ENCODE measurements around the gene CGREF1.
A peak's percentile ranks its signal among the peaks of the same experiment; 100 is the strongest.

The CGREF1 gene, protein sequence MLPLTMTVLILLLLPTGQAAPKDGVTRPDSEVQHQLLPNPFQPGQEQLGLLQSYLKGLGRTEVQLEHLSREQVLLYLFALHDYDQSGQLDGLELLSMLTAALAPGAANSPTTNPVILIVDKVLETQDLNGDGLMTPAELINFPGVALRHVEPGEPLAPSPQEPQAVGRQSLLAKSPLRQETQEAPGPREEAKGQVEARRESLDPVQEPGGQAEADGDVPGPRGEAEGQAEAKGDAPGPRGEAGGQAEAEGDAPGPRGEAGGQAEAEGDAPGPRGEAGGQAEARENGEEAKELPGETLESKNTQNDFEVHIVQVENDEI

DNA sequence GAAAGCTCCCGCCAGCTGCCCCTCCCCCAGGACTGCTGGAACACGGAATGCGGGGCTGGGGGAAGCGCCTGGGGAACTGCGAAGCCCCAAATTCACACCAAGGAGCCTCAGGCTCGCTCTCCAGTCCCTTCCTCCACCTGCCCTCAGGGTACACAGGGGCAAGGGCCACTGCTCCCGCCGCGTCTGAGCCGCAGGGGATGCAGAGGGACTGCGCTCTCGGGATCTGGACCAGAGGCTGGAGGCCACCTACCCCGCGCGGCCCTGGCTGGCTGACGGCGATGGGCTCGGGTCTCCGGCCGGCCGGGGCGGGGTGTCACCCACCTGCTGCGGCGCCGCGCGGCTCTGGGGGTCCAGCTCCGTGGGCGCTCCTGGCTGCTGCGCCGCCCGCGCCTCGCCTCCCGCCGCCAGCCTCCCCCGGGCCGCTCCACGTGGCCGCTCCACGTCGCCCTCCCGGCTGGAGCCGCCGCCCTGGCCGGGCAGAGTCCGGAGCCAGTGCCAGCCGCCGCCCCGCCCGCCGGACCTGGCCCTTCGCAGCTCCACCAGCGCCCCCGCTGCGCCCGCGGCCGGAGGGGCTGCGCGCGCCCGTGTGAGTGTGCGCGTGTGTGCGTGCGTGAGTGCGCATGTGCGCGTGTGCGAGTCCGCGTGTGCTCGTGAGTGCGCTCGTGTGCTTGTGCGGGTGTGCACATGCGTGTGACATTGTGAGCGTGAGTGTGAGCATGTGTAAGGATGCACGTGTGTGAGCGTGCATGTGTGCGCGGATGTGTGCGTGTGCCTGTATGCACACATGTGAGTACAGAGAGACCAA lies at the start of gene CGREF1:
TSS of gene CGREF1 (minus strand) at position 604 of the 805 bp plus-strand sequence. CDS start 14,762 bp downstream, outside the sequence.
- DNase-seq = peak; percentile 62

DNA sequence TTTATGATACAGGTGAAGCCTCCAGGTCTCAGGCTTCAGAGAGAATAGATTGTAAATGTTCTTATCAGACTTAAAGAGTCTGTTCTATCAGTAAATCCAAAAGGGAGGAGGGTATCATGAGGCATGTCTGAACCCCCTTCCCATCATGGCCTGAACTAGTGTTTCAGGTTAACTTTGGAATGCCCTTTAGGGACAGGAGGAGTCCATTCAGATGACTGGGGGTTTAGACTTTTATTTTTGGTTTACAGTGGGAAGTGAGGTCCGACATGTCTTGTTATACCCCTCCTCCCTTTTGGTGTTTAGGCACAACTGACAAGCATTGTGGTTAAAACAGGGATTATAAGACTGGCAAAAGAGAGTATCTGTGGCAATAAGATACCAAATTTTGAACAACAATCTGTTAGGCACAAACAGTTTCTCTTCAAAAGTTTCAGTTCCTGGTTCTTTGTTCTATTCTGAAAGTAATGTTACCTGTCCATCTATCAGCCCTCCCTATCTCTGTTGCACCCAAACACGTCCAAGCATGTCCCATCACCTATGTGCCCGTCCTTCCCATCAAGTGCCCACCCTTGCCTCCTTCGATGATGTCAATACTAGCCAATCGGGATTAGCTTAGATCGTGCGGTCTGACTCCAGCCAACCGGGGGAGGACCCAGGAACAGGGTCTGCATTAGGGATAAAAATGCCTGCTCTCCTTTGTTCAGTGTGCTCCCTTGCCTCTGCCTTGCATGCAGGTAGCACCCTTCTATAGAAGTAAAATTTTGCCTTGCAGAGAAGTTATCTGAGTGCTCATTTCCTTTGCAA lies 46.2 kb upstream of the CGREF1 start:
- no peak for DNase-seq

DNA sequence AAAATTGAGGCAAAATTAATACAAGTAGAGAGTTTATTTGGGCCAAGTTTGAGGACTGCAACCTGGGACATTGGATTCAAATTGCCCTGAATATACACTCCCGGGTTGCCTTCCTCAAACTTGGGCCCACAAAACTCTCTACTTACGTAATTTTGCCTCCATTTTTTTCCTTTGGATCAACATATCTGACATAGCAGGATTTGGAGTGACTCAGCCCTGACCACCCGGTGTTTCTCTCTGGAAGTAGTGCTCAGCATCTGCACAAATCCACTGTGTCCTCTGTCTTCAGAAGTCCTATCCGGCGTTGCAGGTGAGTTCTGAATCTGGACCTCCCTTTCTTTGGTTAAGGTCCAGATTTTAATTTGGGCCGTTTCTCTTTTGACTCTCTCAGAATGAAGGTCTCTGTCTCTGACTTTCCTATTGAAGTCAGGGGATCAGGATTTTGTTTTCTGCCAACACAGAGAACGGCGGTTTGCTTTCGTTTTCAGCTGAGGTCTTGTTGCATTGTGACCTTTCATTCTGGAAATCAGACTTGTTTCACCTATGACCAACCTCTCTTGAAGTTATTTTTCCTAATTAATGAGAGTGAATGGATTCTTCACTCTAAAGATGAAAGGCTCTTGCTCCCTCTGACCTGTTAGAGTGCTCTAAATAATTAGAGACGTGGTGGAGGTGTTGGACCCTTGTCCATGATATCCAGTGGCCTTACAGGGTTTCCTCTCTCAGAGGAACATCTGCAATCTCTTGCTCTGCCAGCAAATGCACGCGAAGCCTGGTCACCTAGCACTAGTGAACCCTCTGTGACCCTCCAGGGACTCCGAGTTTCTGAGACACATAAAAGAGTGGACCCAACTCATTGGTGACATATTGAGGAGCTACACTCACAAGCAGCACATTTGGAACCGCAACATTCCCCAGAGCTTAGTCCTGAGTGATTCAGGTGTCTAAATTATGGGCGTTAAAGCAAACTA lies 43.5 kb upstream of the CGREF1 start:
- DNase-seq = no peak

DNA sequence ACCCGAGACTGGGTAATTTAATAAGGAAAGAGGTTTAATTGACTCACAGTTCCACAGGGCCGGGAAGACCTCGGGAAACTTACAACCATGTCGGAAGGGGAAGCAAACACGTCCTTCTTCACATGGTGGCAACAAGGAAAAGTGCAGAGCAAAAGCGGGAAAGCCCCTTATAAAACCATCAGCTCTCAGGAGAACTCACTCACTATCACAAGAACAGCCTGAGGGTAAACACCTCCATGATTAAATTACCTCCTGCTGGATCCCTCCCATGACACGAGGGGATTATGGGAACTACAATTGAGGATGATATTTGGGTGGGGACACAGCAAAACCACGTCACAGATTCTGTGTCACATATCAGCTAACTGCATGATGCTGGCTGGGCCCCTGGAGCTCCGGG lies 41.3 kb upstream of the CGREF1 start:
- DNase-seq = no peak

DNA sequence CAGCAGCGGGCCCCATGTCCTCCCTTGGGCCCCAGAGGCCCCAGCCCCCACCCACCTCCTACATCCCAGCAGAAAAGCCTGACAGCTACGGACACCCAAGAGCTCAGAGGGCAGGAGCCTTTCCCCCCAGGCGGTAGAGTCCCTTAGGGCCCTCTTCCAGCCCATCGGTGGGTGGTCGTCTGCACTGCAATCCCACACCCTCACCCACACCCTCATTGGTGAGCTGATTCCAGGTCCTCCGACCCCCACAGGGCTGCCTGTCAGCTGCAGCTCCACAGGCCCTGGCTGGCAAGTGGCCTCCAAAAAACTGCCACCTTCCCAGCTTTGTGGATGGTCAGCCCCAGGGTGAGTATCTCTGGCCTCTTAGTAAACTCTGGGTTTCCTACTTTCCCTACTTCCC lies 40.3 kb upstream of the CGREF1 start:
- DNase-seq = no peak

DNA sequence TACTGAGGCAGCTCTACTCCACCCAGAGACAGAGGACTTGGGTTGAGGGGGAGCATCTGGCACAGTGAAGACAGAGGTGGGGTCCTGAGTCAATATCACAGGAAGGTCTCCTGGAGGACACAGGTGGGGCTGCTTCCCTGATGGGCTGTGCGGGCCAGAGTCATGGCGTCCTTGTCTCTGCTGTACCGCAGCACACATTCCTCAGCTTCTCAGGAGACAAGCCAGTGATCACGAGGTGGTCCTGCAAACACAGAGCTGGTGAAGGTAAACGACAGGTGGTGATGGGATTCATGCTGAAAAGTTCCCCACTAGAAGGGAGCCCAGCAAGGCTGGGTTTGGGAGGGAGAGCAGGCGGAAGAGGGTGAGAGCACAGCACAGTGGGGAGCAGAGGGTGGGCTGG lies 39.5 kb upstream of the CGREF1 start:
- no peak for DNase-seq

DNA sequence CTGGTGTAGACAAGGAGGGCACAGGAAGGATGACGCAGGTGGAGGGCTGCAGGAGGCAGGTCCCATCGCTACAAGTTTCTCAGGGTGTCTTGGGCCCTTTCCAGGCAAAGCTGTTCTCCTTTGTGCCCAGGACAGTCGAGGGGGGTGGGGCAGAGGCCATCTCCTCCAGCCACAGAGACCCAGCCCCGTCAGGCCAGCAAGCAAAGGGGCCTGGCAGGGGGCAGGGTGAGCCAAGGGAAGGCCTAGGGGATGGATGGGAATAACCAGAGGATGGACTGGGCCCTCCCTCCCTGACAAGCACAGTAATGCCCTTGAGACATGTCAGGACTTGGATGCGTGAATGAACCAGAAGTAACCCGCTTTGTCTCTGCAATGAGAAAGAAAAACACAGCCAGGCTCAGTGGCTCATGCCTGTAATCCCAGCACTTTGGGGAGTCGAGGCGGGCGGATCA lies 36.2 kb upstream of the CGREF1 start:
- DNase-seq = peak; percentile 12

DNA sequence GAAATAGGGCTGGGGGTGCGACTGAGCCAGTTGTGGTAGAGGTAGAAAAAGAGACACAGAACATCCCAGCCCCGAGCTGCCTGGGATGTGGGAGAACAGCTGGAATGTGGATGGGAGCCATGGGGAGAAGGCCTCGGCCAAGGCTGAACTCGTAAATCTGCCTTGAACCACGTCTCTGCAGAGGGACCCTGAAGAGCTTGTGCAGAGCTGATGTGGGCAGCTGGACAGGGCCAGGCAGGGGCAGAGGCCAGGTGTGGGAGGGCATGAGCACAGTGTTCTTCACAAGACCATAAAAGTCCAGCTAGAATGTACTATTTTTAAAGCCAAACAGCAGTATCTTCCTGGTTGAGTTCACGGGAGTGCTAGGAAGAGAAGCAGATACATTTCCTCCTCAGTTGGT lies 35.6 kb upstream of the CGREF1 start:
- DNase-seq = no peak

DNA sequence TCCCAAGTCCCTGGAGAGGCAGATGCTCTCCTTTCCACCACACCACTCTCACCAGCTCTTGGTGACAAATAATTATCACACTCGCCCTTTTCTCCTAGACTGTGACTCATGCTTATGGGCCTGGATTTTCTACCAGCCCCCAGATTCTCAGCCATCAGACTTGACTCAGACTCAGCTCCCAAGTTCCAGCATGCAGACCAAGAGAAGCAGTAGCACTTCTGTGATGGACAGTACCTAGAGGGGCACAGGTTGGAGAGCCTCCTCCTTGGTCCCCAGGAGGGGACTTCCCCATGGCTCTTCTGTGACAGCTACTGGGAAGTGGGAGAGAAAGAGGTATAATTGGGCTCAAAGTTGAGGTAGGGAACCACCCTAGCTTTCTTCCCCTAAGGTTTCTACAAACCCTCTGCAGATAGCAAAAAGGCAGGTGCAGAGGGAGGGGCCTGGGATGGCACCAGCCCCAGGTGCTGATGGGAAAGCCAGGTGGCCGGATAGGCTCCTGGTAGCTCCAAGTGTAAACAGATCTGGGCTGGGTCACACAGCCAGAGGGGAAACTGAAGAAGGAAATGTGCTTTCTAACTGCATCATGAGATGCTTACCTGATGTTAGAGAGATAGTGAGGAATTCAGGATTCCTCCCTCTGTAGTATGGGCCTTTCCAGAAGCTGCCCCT lies 34.0 kb upstream of the CGREF1 start:
- DNase-seq = no peak

DNA sequence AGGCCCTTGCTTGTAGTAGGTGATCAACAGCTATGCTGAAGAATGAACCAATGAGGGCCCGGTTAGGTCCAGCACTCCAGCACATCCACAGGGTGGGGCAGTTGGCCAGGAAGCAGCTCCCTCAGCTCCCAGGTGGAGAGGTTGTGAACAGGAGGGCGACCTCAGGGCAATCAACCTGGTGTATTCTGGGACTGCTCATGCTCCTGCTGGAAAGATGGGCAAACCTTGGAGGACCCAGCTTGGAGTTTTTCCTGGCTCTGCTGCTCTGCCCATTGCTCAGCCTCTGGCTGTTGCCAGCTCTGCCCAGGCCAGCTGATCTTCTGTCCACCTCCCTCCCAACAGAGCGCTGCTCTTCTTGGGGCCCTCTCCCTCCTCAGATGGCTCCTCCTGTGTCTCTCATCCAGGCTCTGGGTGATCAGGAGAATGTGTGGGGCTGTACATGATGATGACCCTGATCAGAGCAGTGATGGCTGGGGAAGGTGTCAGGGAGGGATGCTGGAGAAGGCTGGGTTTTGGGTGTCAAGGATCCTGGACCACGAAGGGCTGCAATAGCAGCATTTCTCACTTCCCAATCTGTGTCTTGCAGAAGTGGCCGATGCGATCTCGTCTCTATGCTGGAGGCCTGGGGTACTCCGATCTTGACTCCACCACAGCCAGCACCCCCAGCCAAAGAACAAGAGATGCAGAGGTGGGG lies 33.3 kb upstream of the CGREF1 start:
- DNase-seq = no peak

DNA sequence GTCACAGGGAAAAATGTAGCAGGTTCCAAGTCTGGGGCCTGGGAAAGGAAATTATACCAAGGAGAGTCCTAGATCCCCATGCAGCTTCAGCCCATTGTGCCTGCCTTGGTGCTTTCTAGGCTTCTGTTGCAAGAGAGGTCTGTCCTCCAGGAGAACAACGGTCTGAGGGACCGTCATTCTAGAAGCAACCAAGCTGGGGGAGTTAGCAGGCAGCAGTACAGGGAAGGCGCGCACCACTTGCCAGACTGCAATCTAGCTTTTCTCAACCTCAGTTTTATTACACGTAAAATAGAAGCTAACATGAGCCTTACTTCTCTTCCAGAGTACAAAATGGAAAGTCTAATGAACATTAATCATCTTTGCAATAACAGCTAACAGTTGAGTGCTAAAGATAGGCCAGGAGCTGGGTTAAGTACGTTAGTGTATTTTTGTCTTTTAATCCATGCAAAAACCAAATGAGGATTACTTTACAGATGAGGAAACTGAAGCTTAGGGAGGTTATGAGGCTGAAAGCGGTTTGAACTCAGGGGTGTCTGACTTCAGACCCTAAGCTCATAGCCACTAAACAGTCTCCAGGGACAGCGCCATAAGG lies 31.8 kb upstream of the CGREF1 start:
- no peak for DNase-seq

DNA sequence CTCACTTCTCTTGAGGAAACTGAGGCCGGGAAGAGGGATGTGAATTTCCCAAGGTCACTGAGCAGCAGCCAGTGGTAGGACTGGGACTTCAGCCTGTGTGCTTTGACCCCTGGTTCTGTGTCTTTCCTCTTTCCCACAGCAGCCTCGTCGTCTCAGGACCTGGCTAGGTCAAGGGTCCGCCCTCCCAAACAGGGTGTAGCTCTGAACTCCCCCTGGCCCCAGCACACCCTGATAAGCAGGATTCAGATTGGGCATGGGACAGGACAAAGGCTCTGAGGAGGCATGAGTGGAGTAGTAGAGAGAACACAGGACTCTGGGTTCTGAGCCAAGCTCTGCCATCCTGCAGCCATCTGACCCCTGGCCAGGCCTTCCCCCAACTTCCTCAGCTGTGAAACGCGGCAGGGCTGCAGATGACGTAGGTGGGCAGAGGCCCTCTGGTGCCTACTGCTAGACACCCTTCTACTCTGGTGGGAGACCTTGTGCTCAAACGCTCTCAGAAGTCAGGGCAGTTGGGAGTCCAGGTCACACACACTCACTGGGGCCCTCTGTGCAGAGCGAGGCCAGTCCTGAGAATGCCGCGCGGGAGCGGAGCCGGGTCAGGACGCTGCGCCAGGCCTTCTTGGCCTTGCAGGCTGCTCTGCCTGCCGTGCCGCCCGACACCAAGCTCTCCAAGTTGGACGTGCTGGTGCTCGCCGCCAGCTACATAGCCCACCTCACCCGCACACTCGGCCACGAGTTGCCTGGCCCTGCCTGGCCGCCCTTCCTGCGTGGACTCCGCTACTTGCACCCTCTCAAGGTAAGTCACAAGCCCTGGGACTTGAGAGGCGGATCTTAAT lies 30.9 kb upstream of the CGREF1 start:
- no peak for DNase-seq

DNA sequence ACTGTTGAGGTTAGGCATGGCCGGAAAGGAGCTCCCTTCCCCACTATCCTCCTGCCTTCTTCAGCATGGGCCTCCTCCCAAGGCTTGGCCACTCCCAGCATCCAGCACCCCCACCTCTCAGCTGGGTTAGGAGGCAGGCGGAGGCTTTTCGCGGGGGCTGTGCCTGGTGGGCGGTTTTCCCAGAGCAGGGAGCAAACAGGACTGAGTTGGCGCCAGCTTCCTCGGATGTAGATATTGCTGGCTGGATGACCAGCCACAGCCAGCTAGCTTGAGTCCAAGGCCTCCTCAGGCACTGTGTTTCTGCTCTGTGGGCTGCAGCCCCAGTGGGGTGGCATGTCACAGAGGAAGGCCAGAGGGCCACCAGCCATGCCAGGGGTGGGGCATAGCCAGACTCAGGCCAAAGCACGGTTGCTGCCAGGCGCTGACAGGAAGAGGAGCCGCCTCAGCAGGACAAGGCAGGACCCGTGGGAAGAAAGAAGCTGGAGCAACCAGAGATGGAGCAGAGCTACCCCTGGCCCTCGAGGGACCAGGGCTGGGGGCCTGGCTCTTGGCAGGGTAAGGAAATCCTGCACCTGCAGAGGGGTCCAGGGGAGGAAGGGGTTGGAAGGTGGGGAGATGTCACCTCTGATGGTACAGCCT lies 30.0 kb upstream of the CGREF1 start, which contains the start of gene TCF23:
TSS of gene TCF23 (plus strand) at position 204 of the 639 bp plus-strand sequence. CDS start at position 334, 130 bp downstream.
- no peak for DNase-seq

DNA sequence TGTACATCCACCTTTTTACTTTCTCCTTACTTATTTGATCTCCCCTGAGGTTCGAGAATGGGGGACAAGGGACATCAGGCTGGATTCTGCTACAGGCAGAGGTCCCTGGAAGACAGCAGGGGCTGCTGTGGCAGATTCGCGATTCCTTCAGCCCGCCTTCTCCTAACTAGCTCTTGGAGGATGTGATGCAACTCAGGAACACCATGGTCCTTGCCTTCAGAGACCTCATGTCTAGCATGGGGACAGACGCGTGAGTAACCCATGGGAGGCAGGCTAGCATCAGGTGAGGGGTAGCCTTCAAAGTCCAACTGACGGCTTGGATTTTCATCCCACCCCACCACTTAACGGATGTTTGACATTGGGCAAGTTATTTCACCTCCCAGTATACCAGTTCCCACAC lies 29.0 kb upstream of the CGREF1 start:
- no peak for DNase-seq

DNA sequence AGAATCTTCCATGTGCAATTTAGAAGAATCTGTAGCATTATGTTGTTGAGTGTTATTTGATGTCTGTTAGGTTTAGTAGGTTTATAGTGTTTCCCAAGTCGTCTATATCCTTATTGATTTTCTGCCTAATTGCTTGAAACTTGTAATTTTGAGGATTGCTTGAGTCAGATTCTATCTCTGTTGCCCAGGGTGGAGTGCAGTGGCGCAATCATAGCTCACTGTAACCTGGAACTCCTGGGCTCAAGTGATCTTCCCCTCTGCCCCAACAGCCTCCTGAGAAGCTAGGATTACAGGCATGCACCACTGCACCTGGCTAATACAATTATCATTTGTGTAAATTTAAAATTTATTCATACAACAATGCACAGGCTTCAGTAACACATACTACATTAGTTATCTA lies 26.8 kb upstream of the CGREF1 start:
- DNase-seq = no peak

DNA sequence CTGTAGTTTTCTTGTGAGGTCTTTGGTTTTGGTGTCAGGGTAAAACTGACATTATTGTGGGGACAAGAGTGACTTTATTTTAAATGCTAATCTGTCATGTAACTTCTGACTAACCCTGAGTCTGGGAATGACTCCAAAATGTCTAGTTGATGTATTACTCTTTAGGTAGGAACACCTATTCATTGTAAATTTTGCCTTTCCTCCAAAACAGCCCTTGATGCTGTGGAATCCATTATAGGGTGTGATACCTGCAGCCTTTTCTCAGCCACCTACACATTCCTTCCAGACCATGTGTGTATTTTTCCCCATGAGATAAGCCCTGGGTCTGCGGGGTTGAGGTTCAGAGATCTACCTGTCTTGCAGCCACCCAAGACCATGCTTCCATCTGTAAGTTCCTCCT lies 24.4 kb upstream of the CGREF1 start:
- no peak for DNase-seq

DNA sequence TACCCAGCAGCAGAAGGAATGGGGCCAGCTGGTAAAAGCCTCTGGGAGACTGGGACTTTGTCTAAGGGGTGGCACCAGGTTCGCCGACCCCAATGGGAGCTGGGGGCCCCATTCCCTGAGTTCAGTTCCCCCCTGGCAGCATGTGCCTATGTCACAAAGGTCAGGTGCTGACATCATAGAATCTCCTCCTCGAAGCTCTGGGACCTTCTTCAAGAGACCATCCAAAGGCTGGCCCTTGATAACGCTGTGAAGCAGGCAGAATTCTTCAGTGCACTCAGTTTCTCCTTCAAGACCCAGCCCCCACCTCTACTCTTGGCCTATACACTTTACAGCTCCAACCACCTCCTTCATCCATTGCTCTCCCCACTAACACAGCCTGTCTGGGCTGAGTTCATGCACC lies 20.4 kb upstream of the CGREF1 start, which contains the start of gene PRR30:
TSS of gene PRR30 (minus strand) at position 101 of the 400 bp plus-strand sequence. CDS start 1,081 bp downstream, outside the sequence.
- no peak for DNase-seq

DNA sequence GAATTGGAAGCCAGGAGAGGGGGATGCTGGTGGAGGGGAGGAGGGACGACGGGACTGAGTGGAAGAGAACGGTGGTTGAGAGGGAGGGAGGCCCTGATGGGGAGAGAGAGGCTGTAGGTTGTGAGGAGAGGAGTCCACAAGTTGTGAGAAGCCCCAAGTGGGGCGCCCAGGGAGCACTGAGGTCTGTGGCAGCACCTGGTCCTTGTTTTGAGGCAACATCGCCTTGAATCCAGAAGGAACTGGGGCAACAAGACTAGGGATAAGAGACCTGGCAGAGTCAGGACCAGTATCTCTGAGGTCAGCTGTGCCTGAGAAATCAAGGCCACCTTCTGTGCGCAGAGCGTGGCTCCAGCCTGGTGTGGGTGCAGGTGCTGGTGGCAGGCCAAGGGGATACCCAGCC lies 19.2 kb upstream of the CGREF1 start:
- no peak for DNase-seq
